GM18519 (cell line): ENCODE results near the gene PTDSS2.
"Not testable (repeated sequence)": the region's sequence is repeated elsewhere in the genome, so short reads cannot be mapped to it uniquely, and the experiment has no call there.

ENCODE experiments used
- ATAC-seq: cut with Tn5 transposase; IDR thresholded peaks from one replicate; pipeline ENCODE4 v1.9.1; 2021; ENCODE audit warnings: mild to moderate bottlenecking, moderate library complexity; ENCODE audit not compliant: unreplicated experiment, low FRiP score

The PTDSS2 gene

DNA sequence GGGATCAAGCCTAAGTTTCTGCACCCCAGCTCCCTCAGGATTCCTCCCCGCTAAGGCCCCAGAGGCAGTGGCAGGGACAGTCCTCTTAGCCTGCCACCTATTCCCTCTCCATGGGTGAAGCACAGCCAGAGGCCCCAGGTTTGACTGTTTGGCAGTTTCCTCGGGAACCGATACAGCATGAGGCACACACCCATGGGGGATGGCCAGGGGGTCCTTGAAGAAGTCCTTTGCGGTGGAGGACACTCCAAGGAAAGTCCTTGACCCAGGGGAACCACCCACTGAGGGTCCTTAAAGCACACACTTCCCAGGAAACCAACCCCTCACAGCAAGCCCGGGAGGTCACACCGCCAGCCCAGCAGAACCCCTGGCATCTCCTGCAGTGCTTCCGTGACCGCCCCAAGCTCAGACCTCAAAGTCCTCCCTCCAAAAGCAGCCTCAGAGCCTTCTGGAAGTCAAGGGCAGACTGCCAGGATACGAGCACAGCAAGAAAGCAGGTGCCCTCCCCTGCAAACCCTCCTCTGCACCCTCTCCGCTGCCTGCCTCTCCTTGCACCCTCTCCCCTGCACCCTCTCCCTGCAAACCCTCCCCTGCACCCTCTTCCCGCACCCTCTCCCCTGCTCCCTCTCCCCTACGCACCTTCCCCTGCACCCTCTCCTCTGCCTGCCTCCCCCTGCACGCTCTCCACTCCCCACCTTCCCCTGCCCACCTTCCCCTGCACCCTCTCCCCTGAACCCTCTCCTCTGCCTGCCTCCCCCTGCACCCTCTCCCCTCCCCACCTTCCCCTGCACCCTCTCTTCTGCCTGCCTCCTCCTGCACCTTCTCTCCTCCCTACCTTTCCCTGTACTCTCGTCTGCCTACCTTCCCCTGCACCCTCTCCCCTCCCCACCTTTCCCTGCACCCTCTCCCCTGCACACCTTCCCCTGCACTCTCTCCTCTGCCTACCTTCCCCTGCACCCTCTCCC is 36.7 kb upstream of the PTDSS2 start:
- ATAC-seq, result no peak

DNA sequence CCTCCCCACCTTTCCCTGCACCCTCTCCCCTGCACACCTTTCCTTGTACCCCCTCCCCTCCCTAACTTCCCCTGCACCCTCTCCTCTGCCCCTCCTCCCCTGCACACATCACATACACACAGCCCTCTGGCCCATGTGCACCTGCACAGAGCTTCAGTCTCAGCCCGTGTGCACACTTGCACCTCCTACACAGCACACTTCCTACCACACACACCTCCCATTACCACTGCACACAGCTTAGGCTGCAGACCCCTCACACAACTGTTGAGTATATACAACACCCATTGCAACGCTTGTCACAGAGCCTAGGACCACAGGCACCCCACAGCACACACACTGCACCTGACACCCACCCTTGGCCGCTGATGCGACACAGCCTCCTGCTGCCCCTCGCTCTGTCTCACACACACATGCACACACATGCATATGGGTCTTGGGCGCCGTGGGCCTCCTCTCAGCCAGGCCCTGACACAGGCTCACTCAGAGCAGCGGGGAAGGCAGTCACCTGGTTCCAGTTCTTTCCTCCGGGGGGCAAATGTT is 35.7 kb upstream of the PTDSS2 start:
- ATAC-seq, result no peak

DNA sequence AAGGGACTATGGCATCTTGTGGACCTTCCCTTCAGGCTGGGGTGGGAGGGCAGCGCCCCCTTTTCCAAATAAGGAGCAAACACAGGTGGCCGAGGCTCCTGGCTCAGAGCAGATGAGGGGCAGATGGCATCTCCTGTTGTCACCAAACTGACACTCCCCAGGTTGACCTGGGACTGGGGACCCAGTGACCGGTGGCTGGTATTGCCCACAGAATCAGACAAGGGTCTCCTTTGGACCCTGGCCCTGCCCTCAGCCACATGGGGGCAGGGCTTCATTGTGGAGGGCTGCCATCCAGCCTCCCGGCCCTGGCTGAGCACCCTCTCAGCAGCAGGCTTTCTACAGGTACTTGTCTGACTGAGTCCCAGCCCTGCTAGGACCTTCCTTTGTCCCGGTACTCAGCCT is 34.4 kb upstream of the PTDSS2 start:
- ATAC-seq, result no peak

DNA sequence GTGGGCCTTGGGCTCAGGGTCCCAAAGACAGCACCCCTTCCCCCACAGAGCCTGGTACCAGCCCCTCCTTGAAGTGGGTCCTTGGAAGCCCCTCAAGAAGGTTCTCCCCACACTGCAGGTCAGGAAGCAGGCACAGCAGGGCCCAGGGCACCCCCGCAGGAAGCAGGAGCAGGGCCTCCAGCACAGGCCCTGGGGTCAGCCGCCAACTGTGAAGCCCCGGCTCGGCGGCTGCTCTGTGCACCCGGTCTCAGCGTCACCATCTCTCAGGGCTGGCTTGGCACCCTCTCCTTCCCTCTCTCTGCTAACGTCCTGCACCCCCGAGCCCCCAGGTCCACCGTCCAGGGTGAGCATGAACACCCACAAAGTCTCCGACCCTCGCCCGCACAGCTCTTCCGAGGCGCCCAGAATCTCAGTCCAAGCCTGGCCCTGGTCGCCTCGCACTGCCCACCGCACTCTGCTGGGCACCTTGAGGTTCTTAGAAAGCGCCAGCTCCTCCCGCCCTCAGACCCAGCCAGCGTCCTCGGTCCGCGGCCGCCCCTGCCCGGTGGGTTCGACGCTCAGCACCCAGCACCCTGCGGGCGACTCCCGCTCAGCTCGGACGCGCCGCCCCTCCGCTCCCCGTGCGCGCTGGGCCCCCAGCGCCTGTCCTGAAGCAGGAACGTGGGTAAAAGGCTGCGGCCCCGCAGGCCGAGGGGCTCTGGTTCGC is 33.9 kb upstream of the PTDSS2 start:
- ATAC-seq, result no peak

DNA sequence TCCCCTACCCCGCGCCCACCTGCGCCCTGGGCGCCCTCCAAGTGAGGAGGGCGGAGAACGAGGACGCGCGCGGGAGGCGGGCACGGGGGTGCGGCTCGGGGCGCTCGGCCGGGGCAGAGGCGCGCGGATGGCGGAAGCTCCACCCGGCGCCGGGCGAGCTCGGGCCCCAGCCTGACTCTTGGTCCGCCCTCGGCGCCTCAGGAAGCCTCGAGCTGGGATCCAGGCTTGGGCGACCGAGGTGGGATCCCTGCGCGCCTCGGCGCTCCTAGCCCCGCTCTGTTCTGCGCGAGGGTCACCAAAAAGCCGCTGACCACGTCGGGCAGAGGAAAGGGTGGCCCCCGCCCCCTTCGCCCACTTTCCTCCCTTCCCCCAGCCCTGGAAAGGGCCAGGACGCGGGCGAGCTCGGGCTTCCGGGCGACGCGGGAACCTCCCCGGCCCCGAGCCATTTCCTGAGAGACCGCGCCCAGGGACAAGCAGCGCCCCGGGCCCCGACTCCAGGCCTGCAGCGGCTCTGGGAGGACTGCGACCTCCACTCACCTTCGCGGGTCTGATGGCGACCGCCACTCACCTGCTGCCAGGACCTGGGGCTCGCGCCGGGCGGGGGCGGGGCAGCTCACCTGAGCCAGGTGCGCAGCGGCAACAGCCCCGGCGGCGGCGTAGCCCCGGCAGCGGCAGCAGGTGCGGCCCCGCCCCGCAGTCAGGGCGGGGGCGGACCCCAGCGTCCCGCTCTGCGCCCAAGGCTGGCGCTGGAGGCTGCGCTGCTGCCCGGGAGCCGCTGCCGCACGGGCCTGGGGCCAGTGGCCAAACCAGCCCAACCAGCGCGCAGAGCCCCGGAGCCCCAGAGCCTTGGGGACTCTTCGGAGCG is 33.1 kb upstream of the PTDSS2 start:
- ATAC-seq, result no peak

DNA sequence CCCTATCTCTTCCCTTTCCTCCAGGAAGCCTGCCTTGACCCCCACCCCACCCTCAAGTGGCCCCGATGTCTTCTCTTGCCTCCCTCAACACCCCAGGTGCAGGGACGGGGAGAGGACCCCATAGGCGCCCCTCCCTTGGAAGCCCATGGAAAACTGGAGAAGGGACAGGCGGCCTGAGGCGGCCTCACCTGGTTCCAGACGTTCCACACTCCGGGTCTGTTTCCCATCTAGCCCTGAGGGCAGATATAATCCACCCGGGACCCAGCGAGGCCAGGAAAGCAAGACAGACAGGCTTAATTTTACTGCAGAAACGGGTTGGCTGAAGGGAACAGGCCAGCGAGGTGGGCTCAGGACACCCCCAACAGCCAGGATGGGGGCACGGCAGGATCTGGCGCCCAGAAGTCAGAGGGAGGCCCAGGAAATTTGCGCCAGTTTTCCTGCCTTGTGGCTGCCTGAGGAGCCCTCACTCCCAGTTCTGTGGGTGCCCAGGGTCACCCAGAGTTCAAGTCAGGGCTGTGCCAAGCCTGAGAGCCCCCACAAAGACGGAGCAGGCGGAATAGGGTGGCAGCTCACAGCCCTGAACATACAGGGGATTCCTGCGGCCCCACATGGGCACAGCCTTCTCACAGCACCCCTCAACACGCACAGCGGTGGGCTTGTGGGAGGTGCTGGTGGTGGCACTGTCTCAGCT is 32.3 kb upstream of the PTDSS2 start:
- ATAC-seq, result no peak

DNA sequence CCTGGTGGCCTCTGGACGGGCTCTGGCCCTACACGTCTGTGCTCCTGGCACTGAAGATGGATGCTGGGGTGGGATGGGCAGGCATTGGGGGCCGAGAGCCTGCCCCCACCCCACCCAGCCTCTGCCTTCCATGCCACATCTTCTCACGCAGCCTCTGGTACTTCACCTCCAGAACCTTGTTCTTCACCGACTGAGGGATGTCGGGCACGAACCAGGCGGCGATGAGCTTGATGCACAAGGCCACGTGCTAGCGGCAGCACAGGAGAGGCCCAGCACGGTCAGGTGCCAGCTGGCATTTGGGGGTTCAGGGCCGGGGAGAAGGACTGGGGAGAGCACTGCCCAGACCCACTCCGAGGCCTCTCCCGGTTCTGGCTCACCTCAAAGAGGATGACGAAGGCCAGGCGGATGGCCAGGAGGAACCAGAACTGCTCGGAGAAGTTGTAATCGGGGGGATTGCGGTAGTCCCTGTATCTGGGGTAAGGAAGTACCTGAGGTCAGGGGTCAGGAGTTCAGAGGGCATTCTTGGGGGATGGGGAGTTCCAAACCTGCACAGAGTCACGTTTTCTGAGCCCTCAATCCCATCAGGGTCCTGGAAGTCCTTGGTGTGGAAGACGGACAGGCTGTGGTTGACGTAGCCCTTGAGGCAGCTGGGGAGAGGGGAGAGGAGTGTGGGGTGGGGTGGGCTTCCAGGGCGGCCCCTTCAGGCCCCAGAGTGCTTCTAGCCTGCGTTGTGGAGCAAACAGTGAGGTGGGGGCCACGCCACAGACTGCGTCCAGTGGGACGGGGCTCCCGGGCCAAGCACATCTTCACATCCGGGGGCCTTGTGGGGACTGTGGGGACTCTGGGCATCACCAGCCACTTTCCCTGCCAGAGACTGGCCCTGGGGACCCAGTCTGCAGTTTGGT is 31.5 kb upstream of the PTDSS2 start:
- no peak for ATAC-seq

DNA sequence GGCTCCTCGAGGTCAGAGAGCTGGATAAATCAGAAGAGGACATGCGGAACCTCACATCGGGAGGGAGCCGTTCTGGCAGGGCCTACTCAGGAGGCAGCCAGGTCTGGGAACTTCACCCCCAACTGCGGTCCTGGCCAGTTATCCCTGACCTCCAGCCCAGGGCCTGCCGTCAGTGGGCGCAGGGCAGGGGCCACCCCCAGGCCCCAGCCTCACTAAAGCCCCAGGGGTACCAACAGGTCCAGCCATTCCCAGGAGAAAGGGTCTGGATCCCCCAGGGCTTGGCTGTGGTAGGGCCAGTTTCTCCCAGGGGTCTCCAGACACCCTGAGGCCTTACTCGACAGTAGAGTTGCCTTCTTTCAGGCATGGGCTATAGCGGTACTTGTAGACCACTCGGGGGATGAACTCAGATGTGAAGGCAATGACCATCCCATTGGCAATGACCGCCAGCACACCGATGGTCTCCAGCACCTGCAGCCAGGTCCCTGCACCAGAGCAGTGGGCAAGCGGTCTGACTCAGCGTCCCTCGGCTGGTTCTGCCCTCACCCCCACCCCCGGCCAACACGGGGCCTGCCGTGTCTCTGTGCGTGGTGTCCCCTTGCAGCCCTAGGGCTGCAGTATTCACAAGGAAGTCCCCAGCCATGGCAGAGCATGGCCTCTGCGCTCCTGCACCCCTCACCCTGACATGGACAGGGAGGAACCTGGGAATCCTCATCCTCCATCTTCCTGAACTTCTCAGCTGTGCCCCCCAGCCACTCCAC is 30.7 kb upstream of the PTDSS2 start:
- no peak for ATAC-seq

DNA sequence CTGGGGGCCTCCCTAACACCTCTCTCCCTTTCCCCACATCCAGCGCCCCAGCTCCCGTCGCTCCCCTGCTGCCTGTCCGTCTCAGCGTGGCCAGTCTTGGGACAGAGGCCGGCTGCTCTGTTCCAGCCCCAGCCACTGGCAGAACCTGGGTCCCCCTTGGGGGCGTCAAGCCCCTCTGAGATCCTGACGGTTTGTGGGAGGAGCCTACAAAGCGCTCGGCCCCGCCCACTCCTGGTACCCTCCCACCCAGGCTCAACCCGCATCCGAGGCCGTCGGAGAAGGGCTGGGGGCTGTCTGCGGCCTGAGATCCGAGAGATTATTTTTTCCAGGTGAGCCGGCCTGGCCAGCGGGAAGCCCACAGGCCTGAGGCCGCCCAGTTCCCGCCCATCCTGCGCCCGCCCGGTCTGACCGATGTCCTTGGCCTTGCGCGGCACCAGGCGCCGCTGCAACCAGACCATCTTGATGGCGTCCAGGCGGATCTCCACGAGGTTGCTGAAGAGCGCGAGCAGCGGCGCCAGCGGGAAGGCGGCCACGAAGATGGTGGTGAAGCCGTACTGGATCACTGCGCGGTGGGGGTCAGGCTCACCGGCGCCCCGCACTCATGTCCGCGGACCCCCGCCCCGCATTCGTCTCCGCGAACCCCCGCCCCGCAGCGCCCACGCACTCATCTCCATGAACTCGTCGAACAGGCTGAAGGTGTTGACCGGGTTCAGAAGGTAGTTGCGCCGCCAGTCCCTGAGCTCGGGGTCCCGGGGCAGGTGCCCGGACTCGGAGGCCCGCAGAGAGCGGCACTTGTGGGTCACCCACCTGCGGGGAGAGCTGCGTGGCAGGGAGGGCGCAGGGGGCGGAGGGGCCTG is 29.8 kb upstream of the PTDSS2 start:
- no peak for ATAC-seq

DNA sequence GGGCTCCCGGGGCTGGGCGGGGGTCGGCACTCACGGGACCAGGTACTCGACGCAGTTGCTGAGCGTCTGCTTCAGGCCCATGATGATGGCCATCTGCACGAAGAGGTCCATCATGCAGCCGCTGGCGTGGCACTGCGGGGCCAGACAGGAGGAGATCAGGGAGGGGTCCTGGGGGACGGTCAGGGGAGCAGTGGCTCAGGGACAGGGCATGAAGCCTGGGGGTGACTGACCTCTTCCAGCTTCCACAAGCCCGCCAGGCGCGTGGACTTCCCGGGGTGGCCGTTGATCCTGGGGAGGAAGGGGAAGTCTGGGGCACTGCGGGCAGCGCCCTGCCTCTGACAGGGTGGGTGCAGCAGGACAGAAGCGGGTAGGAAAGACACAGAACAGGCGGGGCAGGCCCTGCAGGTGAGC is 29.2 kb upstream of the PTDSS2 start:
- ATAC-seq, result no peak

DNA sequence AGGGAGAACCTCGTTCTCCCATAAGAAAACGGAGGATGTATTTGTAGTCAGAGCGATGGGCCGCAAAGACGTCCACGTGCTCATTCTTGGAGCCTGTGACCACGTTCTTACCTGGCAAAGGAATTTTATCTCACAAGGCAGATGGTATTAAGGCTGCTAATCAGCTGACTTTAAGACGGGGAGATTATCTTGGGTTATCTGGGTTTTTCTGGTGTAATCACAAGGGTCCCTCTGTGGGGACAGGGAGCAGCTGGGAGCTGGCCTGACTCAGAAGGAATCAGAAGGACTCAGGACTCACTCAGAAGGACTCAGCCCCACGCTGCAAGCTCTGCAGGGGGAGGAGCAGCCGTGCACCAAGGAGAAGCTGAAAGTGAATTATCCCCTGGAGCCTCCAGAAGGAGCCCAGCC is 27.8 kb upstream of the PTDSS2 start:
- ATAC-seq, result no peak

DNA sequence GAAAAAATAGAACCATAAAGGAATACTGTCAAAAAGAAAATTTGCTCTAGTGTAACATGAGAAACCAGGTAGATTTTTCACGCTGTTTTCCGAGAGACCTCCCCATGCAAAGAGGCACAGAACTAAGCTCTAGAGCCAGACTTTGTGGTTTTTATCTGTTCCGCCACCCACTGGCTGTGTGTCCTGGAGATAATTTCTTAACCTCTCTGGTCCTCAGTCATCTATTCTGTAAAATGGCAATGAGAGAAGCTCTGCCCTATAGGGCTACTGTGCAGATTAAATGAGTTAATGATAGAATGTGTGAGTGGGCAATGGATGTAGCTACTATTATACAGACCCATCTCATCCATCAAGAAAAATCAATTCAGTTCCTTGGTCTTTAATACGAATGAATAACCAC is 25.8 kb upstream of the PTDSS2 start:
- ATAC-seq, result no peak

DNA sequence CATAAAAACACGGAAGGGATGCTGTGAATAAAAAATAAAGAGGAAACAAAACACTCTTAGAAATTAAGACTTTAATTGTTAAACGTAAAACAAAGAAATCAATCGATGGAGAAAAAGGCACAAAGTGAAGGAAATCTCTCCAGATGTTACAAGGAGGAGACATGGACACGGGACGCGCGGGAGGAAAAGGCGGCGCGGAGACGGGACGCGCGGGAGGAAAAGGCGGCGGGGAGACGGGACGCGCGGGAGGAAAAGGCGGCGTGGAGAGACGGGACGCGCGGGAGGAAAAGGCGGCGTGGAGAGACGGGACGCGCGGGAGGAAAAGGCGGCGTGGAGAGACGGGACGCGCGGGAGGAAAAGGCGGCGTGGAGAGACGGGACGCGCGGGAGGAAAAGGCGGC is 25.3 kb upstream of the PTDSS2 start:
- not testable (repeated sequence) for ATAC-seq

DNA sequence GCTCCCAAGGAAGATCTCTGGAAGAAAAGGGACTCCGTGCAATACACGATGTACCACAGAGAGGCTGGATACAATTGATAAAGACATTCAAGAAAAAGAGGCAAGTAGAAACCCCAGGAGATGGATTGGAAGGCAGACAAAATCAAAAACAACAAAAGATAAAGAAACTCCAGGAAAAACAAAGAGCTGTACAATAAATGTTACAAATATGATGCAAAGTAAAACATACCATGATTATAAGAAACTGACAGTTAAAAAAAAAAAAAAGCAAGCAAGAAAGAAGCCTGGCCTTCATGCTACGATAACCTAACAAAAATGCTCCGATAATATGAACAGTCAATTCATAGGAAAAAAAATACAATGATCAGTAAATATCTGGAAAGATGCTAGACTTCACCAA is 24.8 kb upstream of the PTDSS2 start:
- no peak for ATAC-seq

DNA sequence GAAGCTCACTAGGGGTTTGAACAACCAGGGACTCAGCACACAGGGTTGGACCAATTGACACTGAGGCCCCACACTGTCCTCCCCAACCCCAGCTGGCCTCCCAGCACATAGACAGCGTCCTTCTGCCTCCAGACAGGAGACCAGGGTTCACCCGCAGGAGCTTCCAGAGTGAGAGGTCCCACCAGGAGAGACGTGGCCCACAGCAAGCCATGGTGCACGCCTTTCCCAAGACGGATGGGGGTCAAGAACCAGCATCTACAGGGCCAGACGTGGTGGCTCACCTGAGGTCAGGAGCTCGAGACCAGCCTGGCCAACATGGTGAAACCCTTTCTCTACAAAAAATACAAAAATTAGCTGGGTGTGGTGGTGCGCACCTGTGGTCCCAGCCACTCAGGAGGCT is 23.2 kb upstream of the PTDSS2 start:
- ATAC-seq, result no peak

DNA sequence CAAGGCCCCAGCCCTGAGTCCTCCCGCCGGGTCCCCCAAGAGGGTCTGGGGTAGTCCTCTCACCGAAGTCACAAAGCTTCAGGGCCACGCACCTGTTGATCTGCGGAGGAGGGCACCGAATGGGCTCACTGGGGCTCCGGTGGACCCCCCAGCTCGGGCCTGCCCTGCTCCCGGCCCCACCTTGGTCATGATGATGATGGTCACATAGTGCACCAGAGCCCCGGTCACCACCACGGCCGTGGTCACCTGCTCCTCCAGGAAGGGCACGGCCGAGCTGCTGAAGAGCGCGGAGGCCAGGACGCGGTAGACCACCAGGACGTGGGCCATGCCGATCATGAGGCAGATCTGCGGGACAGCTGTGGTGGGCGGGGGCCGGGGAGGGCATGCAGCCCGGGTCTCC is 21.8 kb upstream of the PTDSS2 start:
- no peak for ATAC-seq

DNA sequence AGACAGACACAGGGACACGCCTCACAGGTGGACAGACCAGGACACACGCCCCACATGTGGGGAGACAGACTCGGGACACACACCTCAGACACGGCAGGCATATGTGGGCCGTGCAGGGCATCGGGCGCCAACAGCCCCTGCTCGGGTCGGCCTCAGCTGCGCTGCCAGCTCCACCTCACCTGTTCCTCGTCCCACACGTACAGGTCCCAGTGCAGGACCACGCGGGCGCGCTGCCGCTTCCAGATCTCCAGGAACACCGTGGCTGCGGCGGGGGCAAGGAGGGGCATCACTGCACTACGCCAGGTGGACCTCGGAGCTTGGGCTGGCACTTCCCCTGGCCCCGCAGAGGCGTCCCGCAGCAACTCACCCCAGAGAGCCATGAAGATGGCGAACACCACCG is 20.7 kb upstream of the PTDSS2 start:
- ATAC-seq, result no peak
